Measurements from ENCODE around the gene DHODH. TPM values are rescaled to one million over a fixed set of nuclear protein-coding genes. Genes with fewer than 3 reads are reported as not detected.
"Not testable (repeated sequence)": the region's sequence is repeated elsewhere in the genome, so short reads cannot be mapped to it uniquely, and the experiment has no call there.

DHODH gene
- 5.3 and 7.6 TPM in 2 replicates for total RNA-seq (2014; rRNA removed)
- 4.5 TPM for polyA plus RNA-seq (2012)

DNA sequence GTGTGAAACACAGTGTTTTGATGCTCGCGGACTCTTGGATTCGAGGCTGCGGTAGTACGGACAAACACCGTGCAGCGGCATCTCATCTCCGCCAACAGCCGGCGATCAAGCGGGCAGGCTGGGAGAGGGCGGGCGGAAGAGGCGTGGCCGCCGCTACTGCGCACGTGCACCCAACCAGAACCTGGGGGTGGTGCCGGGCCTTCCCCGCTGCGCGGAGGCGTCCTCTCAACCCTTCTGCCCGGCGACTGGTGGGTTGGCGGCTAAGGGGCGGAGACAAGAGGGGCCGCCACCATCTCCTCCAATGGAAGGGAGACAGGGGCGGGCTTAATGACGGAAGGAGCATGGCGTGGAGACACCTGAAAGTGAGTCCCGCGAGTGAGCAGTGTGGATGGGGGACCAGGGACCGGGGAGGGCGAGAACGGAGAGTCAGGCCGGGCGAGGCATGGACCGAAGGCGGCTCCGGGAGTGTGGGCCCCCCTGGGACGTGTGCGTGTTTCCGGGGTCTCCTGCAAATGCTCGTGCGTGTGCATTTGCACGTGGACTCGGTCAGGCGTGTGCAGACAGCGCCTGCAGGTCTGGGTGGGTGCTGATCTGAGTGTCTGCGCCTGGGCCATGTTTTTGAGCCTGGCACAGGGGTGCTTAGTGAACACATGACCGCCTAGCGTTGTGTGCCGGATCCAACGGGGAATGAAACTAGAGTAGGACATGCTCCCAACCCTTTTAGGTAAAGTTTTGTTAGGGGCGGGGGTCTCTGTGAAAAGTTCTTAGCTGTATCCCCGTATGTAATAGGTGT, at the start of gene DHODH:
Gene DHODH (plus strand): TSS at position 321 of the 793 bp plus-strand sequence. CDS start 21 bp downstream, at position 342.
- peak; percentile 97 for DNase-seq (ENCODE audit: low read depth)

DNA sequence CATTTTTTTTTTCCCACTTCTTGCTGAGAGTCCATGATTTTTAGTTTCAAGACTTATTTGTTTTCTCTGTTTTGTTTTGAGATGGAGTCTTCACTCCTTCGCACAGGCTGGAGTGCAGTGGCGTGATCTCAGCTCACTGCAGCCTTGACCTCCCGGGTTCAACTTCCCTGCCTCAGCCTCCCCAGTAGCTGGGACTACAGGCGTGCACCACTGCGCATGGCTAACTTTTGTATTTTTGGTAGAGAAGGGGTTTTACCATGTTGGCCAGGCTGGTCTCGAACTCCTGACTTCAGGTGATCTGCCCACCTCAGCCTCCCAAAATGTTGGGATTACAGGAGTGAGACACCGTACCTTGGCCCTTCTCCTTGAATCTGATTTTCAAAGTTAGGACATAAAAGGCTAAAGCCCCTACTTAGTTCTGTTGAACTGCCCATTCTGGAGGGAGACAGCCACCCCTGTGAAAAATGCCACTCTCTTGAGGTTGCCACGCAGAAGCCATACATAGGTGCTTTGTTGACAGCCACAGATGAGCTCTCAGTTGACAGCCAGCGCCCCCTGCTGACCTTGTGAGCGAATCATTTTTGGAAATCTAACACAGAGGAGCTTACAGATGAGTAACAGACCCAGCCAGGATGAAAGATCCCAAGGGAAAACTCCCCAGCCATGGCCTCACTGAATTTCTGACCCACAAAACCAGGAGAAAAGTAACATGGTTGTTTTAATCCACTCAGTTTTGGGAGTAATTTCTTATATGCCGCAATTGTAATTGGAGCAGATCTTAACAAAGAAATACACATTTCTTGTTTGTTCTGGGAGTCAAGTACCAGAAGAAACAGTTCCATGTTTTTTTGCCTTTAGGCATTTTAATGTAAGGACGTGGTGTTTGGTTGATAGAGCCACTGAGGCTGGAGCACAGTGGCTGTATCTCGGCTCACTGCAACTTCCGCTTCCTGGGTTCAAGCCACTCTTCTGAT, 47.2 kb upstream of the DHODH start:
- peak; percentile 93 for DNase-seq (ENCODE audit: low read depth)

DNA sequence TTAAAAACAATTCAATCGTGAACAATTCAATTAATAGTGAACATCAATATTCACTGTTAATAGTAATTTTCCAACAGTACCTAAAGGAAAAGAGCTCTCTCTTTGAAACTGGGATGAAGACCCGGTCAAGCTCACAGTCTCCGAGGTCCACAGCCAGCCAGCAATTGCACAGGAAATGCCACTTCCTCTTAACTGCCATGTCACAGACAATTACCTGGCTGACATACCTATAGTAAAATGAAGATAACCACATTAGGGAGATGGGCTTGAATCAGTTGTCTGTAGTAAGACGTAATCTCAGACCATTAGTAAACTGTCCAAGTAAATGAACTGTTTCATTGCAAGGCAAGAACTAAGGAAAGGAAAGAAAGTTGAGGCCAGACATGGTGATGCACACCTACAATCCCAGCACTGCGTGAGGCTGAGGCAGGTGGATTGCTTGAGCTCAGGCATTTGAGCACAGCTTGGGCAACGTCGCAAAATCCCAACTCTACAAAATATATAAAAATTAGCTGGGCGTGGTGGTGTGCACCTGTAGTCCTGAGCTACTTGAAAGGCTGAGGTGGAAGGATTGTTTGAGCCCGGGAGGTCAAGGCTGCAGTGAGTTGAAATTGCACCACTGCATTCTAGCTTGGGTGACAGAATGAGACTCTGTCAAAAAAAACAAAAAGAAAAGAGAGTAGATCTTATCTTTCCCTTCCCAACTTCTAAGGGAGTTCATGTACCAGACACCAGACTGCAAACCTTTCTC, 45.2 kb upstream of the DHODH start:
- DNase-seq (ENCODE audit: low read depth) = no peak

DNA sequence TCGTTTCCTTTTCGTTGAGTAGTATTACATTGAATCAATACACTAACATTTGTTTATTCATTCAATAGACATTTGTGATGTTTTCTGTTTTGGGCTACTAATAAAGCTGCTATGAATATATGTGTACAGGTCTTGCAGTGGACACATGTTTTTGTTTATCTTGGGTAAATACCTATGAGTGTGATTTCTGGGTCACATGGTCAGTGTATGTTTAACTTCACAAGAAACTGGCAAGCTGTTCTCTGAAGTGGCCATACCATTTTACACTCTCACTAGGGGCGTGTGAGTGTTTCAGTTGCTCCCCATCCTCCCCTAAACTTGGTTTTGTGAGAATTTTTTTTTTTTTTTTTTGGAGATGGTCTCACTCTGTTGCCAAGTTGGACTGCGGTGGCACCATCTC, 43.3 kb upstream of the DHODH start:
- DNase-seq (ENCODE audit: low read depth) = no peak

DNA sequence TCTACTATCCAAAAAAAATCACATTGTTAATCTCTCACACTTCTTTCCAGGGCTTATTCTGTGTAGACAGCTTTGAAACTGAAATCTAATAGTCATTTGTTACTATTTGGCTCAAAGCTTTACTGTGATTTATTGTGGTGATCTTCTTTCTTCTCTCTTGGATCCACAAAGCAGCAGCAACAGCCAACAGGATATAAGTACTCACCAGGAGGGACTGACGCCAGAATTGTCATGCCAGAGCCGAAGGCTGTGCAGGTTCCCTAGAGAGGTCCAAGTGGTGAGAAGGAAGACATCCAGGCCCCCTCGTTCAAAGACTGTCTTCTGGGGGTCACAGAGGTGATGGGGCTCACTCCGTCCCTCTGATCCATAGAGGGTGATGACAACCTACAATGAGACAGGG, 41.6 kb upstream of the DHODH start:
- DNase-seq (ENCODE audit: low read depth) = no peak

DNA sequence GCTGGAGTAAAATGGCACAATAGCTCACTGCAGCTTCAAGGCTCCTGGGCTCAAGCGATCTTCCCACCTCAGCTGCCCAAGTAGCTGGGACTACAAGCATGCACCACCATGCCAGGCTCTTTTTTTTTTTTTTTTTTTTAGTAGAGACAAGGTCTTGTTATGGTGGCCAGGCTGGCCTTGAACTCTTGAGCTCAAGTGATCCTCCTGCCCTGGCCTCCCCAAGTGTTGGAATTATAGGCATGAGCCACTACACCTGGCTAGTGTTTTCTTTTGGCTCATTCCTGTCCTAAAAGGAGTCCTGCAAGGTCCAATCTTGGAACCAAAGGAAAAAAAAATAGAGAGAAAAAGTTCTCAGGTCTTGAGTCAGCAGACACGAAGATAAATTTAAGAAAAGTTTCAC, 39.2 kb upstream of the DHODH start:
- no peak for DNase-seq (ENCODE audit: low read depth)

DNA sequence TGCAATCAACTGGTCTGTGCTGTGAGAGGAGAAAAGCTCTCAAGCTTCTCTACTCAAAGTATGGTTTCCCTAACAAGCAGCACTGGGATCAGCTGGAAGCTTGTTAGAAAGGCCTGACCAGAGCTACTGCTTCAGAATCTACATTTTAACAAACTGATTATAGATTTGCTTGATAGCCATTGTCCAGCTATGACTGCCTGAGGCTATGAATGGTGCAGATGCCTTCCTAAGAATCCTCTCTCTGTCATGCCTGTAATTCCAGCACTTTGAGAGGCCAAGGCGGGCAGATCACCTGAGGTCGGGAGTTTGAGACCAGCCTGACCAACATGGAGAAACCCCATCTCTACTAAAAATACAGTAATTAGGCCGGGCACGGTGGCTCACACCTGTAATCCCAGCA, 37.0 kb upstream of the DHODH start:
- no peak for DNase-seq (ENCODE audit: low read depth)

DNA sequence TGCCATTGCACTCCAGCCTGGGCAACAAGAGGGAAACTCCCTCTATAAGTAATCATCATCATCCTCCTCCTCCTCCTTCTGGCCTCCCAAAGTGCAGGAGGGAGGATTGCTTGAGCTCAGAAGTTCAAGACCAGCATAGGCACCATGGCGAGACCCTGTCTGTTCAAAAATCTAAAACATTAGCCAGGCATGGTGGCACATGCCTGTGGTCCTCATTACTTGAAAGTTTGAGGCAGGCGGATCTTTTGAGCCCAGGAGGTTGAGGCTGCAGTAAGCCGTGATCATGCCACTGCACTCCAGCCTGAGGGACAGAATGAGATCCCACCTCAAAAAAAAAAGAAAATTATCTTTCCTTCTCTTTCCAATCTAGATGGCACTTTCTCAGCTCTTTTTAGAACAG, 36.2 kb upstream of the DHODH start:
- no peak for DNase-seq (ENCODE audit: low read depth)

DNA sequence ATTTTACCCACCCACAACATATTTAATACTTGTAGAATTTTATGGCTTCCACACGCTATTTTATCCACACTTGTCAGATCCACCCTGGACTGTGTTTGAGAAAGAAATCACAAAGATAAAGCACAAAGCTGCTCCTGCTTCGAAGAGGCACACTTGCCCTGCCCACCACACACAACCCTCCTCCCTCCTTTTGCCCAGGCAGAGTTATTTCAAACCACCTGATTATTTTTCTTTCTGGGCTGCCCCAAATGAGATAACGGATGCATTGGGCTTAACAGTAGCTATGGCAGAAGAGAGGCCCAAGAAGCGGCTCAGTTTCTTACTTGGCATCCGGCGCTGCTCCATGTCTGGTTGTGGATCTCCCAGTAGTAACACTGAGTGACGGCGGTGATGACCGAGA, 35.5 kb upstream of the DHODH start:
- no peak for DNase-seq (ENCODE audit: low read depth)

DNA sequence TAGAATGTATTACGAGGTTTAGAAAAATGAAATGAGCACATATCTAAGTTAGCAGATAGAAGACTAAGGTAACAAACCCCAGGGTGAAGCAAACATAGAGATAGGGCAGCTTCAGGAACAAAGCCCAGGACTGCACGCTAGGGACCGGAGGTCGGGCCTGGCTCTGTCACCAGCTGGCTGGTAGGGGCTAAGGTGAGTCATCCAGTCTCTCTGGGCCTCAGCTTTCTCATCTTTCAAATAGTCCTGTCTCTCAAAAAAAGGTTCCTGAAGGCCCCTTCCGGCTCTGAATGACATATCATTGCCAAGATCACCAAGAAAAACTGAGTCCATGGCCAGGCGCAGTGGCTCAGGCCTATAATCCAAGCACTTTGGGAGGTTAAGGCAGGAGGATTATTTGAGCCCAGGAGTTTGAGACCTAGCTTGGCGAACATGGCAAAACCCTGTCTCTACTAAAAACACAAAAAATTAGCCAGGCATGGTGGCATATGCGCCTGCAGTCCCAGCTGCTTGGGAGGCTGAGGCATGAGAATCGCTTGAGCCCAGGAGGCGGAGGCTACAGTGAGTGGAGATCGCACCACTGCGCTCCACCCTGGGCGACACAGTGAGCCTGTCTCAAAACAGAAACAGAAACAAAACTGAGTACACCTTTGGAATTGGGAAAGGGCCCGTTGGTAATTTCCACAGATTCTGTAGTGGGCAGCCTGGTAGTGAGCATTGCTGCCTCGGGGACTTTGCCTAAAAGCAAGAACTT, 34.3 kb upstream of the DHODH start:
- DNase-seq (ENCODE audit: low read depth) = no peak

DNA sequence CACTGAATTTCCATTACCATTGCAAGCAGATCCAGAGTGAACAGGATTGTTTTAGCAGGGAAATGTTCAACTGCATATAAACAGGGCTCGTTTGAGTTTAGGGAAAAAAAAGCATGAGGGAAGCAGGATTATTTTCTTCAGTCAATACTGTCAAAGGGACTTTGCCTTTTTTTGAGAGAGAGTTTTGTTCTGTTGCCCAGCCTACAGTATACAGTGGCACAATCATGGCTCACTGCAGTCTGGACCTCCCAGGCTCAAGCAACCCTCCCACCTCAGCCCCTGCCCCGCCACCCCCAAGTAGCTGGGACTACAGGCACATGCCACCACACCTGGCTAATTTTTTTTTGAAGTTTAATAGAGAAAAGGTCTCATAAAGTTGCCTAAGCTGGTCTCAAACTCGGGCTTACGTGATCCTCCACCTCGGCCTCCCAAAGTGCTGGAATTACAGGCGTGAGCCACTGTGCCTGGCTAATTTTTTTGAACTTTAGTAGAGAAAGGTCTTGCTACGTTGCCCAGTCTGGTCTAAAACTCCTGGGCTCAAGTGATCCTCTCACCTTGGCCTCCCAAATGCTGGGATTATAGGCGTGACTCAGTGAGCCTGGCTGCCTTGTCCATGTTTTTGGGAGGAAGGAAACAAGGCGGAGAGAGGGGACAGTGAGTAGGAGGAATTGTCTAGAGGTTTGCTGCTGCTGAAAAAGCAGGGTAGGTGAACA, 23.1 kb upstream of the DHODH start:
- no peak for DNase-seq (ENCODE audit: low read depth)

DNA sequence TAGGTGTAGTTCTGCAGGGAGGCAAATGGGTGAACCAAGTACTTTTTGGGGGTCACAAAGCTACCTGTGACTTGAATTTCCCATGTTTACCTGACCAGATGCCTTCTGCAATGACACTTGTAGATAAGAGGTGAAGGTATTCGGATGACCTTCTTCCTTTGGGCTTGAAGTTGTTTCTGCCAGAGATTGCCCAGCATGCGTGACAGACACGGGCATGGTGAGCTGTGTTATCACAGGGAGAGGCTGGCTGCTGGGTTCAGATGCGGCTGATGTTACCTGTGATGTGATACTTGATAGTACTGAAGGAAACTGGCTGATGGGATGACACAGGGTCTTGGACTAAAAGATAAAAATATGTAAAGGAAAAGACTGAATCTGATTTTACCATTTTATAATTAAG, 22.4 kb upstream of the DHODH start:
- no peak for DNase-seq (ENCODE audit: low read depth)

DNA sequence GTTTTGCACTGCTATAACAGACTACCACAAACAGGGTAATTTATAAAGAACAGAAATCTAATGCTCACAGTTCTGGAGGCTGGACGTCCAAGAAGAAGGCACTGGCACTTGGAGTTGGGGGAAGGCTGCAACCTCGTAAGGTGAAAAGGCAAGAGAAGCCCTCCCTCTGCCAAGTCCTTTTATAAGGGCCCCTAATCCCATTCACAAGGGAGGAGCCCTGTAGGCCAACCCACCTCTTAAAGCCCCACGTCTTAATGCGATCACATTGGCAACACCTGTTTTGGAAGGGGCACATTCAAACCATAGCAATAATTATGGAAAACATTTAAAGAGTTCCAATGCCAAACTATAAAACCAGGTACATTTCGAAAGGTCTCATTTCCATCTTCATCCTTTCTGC, 13.5 kb upstream of the DHODH start:
- DNase-seq (ENCODE audit: low read depth) = no peak

DNA sequence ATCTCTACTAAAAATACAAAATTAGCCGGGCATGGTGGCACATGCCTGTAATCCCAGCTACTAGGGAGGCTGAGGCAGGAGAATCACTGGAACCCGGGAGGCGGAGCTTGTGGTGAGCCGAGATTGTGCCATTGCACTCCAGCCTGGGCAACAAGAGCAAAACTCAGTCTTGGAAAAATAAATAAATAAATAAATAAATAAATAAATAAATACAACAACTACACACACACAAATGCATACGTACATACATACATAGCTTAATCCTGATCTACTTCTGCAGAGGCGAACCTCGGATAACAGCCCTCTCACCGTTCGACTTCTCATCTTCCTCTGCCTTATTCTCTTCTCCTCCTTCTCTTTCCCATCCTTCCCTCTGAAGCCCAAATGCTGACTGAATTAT, 11.0 kb upstream of the DHODH start:
- DNase-seq (ENCODE audit: low read depth) = not testable (repeated sequence)

DNA sequence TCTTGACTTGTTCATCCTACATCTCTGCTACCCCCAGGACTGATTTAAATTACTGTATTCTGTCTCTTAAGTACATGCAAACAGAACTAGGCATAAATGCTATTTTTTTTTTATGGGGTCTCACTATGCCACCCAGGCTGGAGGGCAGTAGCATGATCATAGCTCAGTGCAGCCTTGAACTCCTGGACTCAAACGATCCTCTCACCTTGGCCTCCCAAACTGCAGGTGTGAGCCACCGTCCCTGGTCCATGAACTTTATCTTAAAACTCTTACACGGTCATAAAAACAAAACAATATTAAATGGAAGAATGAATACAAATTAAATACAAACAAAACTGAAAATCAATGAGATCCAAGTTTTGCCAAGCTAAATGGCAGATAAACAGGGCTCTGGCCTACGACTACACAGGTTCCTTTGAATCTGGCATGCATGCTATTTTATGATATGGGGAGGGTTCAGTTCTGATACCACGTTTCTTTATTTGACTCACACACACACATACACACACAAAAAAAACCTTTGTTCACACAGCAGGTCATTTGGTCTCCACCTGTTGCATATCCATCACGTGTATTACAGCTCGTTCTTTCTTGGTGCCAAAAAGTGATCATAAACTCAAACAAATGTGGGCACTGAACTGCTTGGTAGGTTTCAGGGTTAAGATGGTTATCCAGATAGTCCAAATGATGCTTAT, 7.2 kb upstream of the DHODH start:
- DNase-seq (ENCODE audit: low read depth) = peak; percentile 64

DNA sequence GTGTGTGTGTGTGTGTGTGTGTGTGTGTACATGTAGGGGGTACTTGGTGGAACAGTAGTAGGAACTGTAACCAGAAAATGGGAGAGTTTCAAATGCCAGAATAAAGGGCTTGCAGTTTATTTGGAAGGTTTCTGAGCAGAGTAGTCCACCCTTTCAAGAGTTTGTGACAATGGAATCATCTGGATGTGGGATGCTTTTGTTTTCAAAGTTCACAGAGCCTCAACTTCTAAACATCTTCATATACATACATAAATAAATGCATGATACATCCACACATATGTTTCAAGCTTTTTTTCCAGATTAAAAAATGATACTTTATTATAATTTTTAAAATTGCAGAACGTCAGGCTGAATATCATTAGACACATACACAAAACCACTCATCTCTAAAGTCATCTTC, 5.9 kb upstream of the DHODH start:
- no peak for DNase-seq (ENCODE audit: low read depth)

DNA sequence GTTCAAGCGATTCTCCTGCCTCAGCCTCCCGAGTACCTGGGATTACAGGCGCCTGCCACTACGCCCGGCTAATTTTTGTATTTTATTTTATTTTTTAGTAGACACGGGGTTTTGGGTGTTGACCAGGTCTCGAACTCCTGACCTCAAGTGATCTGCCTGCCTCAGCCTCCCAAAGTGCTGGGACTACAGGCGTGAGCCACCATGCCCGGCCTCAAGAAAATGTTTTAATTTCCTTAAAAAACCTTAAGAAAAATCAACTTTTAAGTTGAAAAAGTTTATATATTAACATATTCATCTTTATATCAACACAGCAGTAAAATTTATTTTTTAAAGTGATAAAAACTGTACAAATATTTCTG, 500 bp upstream of the DHODH start:
- DNase-seq (ENCODE audit: low read depth) = not testable (repeated sequence)

DNA sequence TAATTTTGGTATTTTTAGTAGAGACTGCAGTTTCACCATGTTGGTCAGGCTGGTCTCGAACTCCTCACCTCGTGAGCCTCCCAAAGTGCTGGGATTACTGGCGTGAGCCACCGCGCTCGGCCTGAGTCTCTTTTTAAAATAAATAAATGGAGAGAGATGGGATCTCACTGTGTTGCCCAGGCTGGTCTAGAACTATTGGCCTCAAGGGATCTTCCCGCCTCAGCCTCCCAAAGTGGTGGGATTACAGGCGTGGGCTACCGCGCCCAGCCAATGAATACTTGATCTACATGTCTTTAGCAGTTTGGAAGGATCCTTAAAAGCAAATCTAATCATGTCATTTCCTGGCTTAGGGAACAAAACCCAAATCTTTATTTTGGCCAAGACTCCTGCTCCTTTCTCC, 1.2 kb downstream of the DHODH start:
- no peak for DNase-seq (ENCODE audit: low read depth)

DNA sequence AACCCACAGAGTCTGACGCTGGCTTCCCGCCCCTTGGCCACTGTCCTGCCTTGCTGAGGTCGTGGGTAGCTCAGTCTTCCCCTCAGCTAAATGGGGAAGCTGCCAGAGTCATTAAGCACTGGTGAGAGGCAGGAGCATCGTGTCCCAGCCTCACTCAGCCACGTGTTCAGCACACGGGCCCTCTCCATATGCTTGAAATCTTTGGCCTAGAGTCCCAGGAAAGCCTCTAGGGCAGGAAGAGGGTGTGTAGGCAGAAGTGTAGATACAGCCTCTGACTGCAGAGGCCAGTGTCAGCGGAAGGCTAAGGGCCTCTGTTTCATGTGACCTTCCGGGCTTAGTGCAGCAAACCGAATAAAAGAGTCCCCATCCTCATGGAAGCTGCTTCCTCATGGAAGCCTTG, 4.1 kb downstream of the DHODH start:
- DNase-seq (ENCODE audit: low read depth) = no peak

DNA sequence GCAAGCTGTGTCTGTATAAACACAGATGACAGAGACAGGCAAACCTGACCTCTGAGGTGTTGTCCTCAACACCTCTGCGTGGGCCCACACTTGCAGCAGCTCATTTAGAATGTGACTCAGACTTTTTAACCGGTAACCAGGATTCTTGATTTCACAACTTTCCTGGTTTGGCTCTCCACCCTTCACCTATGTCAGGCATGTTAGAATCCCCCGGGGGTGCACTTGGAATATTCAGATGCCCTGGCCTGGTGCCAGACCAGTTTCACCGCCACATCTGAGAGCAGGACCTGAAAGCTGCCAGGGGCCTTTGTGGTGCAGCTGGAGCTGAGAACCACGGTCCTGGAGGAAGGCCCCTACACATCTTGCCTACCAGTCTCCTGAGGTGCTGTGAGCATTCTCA, 4.8 kb downstream of the DHODH start:
- no peak for DNase-seq (ENCODE audit: low read depth)

Measured in LHCN-M2 (cell line).